K562 (cell line): Measurements from ENCODE around the gene ARL13B. TPM values are rescaled to one million over a fixed set of nuclear protein-coding genes. Genes with fewer than 3 reads are reported as not detected.

Experiments used
- ATAC-seq: fragments of 200-7000 bp; cut with Tn5 transposase; 3 replicates; pipeline ENCODE4 v1.9.1; 2020; ENCODE audit warnings: moderate library complexity
- BruUV-seq: library from RNA; stranded (reverse); fragments of 400-500 nt; replicated peaks from 2 replicates; lab custom pipeline; 2021; lab: Mats Ljungman, UMichigan
- CTCF ChIA-PET: fragments of 300-600 bp; formaldehyde crosslinking; extraction: SDS; loops from one replicate; lab custom pipeline; 2021; ENCODE audit warnings: low intra/inter-chr PET ratio; lab: Yijun Ruan, JAX
- POLR2A ChIA-PET: fragments of 300-600, 350-650 bp; sonication (Branson Sonifier 250); formaldehyde crosslinking; extraction: SDS; loops from one replicate; lab custom pipeline; 2021; ENCODE audit warnings: antibody characterized with exemption, inconsistent platforms; lab: Yijun Ruan, JAX
- DNase-seq, 4 experiments: peaks; one replicate each; pipeline versions ENCODE4 v3.0.0 to v3.0.0-alpha.2; 2011 to 2018; ENCODE audit warnings: low spot score in 3 of 4, mixed read lengths in 3 of 4; ENCODE audit errors: extremely low read depth in 1 of 4
- FAIRE-seq: peaks from 2 replicates; lab custom pipeline; 2011; peaks lifted over from hg19 to GRCh38; lab: Jason Lieb, UNC
- H2AFZ ChIP-seq: 2 replicates; pipeline ENCODE4 v1.6.0; 2011; ENCODE audit warnings: low read depth, low read length, control low read depth, inconsistent platforms
- H3K27ac ChIP-seq: fragments of 200-600 bp; 3 replicates; pipeline ENCODE4 v1.8.0; 2011; ENCODE audit warnings: low read depth, mild to moderate bottlenecking, control low read depth, inconsistent platforms, low read length, moderate library complexity, mixed read lengths; ENCODE audit errors: extremely low read depth
- H3K27me3 ChIP-seq, 2 experiments: fragments of 300-600 bp in 1 of 2; 2 replicates in 1 of 2; 3 replicates in 1 of 2; pipeline versions ENCODE4 v1.6.0 to v1.8.0; 2011; ENCODE audit warnings: inconsistent platforms in 2 of 2, low read length in 2 of 2, mild to moderate bottlenecking in 1 of 2, mixed read lengths in 1 of 2, moderate library complexity in 1 of 2; ENCODE audit not compliant: control insufficient read depth in 2 of 2, insufficient read depth in 2 of 2
- H3K36me3 ChIP-seq: fragments of 300-600 bp; 3 replicates; pipeline ENCODE4 v1.8.0; 2011; ENCODE audit warnings: mild to moderate bottlenecking, low read length, inconsistent platforms; ENCODE audit not compliant: control insufficient read depth, insufficient read depth
- H3K4me1 ChIP-seq, 2 experiments: fragments of 200-600 bp in 1 of 2; replicated peaks in 1 of 2; 2 replicates in 1 of 2; 3 replicates in 1 of 2; pipeline versions ENCODE4 v1.5.1 to v1.8.0; 2011; ENCODE audit warnings: inconsistent platforms in 2 of 2, low read length in 2 of 2, mild to moderate bottlenecking in 1 of 2, mixed read lengths in 1 of 2, moderate library complexity in 1 of 2; ENCODE audit not compliant: control insufficient read depth in 2 of 2, insufficient read depth in 2 of 2
- H3K4me2 ChIP-seq: 2 replicates; pipeline ENCODE4 v1.6.1; 2011; ENCODE audit warnings: low read length, control low read depth, inconsistent platforms, mixed read lengths; ENCODE audit not compliant: insufficient read depth
- H3K4me3 ChIP-seq: fragments of 200-600 bp; sonication (generic), shearing (Covaris generic); 2 replicates; pipeline ENCODE4 v1.5.1; 2016; ENCODE audit warnings: control low read depth, inconsistent platforms
- H3K79me2 ChIP-seq: fragments of 200-600 bp; 3 replicates; pipeline ENCODE4 v1.8.0; 2011; ENCODE audit warnings: low read length, inconsistent platforms; ENCODE audit not compliant: control insufficient read depth, insufficient read depth
- H3K9ac ChIP-seq, 2 experiments: 2 replicates each; pipeline versions ENCODE4 v1.6.0 to v1.6.1; 2011; ENCODE audit warnings: low read depth in 2 of 2, low read length in 2 of 2, control low read depth in 1 of 2, inconsistent platforms in 1 of 2, mild to moderate bottlenecking in 1 of 2, mixed read lengths in 1 of 2; ENCODE audit not compliant: insufficient read depth in 1 of 2
- H3K9me1 ChIP-seq: one replicate; pipeline ENCODE4 v1.6.0; 2011; ENCODE audit warnings: inconsistent platforms, mild to moderate bottlenecking, low read length, moderate library complexity; ENCODE audit not compliant: control insufficient read depth, insufficient read depth
- H3K9me3 ChIP-seq: replicated peaks from 2 replicates; pipeline ENCODE4 v1.5.1; 2011; ENCODE audit warnings: low read depth, low read length, inconsistent platforms; ENCODE audit not compliant: control insufficient read depth, insufficient read depth
- H4K20me1 ChIP-seq: replicated peaks from 2 replicates; pipeline ENCODE4 v1.6.1; 2011; ENCODE audit warnings: low read length, inconsistent platforms, mixed read lengths; ENCODE audit not compliant: control insufficient read depth, insufficient read depth
- DDX20 ChIP-seq: fragments of 450-650 bp; IDR thresholded peaks from 2 replicates; pipeline ENCODE4 v1.6.1; 2016; ENCODE audit warnings: missing genetic modification characterization, low read depth, mild to moderate bottlenecking, missing compliant biosample characterization, moderate library complexity
- KDM1A ChIP-seq, 2 experiments: fragments of 450-650 bp; IDR thresholded peaks; 2 replicates each; pipeline ENCODE4 v1.6.1; 2016; ENCODE audit warnings: mild to moderate bottlenecking in 2 of 2
- LCOR ChIP-seq: sonication (generic); formaldehyde crosslinking; IDR thresholded peaks from 2 replicates; pipeline ENCODE4 v1.8.0; 2022; ENCODE audit warnings: mild to moderate bottlenecking, missing genetic modification reagents
- MLLT1 ChIP-seq, 2 experiments: fragments of 450-650 bp; IDR thresholded peaks; 2 replicates each; pipeline ENCODE4 v1.6.1; 2016
- WHSC1 ChIP-seq: IDR thresholded peaks from one replicate; pipeline ENCODE4 v1.6.1; 2012; ENCODE audit warnings: low read length, control low read depth, inconsistent platforms
- ZNF212 ChIP-seq: fragments of 450-650 bp; formaldehyde crosslinking; IDR thresholded peaks from 2 replicates; pipeline ENCODE4 v1.4.0; 2020; ENCODE audit warnings: mild to moderate bottlenecking
- ZNF507 ChIP-seq: conservative IDR thresholded peaks from 2 replicates; pipeline ENCODE4 v1.6.1; 2017; ENCODE audit warnings: missing genetic modification characterization, missing compliant biosample characterization
- ZNF717 ChIP-seq: fragments of 250-450 bp; sonication (Bioruptor Pico); IDR thresholded peaks from 2 replicates; pipeline ENCODE4 v1.5.0; 2021
- WGBS: fragments of 100-300 bp; shearing (Covaris generic); methylation state at CpG from one replicate; pipeline ENCODE4 v1.1.6; 2016; ENCODE audit warnings: low coverage, mixed read lengths; ENCODE audit not compliant: insufficient coverage; ENCODE audit errors: missing lambda C conversion rate; 5-methylcytosine and 5-hydroxymethylcytosine counted together
- in situ Hi-C: fragments of 300-500 bp; cut with MboI; formaldehyde crosslinking; loops from 4 replicates; pipeline ENCODE4 v1.15.0; 2018; ENCODE audit warnings: inconsistent platforms, mixed read lengths
- intact Hi-C: fragments of 100-400 bp; cut with micrococcal nuclease; formaldehyde crosslinking; loops from 2 replicates; pipeline ENCODE4 v1.14.2; 2022
- polyA plus RNA-seq, 8 experiments: library from polyadenylated mRNA; depleted of rRNA in 4 of 8; stranded (reverse) in 5 of 8; unstranded in 3 of 8; fragments of >200 nt; fragmentation: Nextera tagmentation in 2 of 8; fragmentation: Illumina TruSeq in 1 of 8; extraction: Ambion mirVana in 2 of 8; extraction: Trizol in 1 of 8; gene quantifications; 2 replicates each; pipeline versions ENCODE4 v1.2.1 to v1.2.3, GENCODE V29; 2011 to 2014; ENCODE audit warnings: inconsistent platforms in 1 of 8, missing spikeins in 1 of 8
- total RNA-seq, 7 experiments: library from RNA; depleted of rRNA in 6 of 7; stranded (reverse); fragments of >200 nt in 6 of 7; fragmentation: Illumina TruSeq in 2 of 7; extraction: Trizol in 2 of 7; gene quantifications; 2 replicates each; pipeline versions ENCODE4 v1.2.1 to v1.2.3, GENCODE V29; 2011 to 2021; ENCODE audit warnings: low replicate concordance in 1 of 7

ARL13B gene
- total and polyA plus RNA-seq, 9 of the 15 experiments (the other 6 are each of a cell fraction or from before 2014, with no cell fraction given) = 4.1 to 16.9 (median 12.2) TPM

GRCh38 chr3:94061297-94061696 is 81.3 kb downstream of the ARL13B start:
- no TSS peak for BruUV-seq
- Histone ChIP-seq H3K9me1 (no peaks in the 10 kb centered on the region), H3K4me3 (no peak overlapping the region), H3K27me3 (no peaks in the 10 kb centered on the region), H3K36me3 (peaks cover 4% of the 10 kb centered on the region; the same call in 1 of the 3 replicates), H2AFZ (no peak overlapping the region), H3K79me2 (peaks cover 29% of the 10 kb centered on the region), H3K9me3 (no peaks in the 10 kb centered on the region), H3K4me1 (peaks cover 5% of the 10 kb centered on the region in 2 experiments; a peak in 2 of 5 replicates), H3K9ac (no peak overlapping the region), H4K20me1 (no peaks in the 10 kb centered on the region), H3K4me2 (no peak overlapping the region), H3K27ac (no peak overlapping the region)
- in situ Hi-C loops (no loop called here), intact Hi-C loops (loop anchor here (10.0 kb wide), 1 partner anchor 196 kb away; no protein-coding TSS in a partner anchor)
- ChIA-PET CTCF (no interaction called here), POLR2A (no interaction called here)
- no peak for TF ChIP-seq DDX20 (tag)
- no peak for TF ChIP-seq ZNF212
- TF ChIP-seq KDM1A (IDR thresholded peaks at IDR 0.05) = no peak
- TF ChIP-seq MLLT1 (IDR thresholded peaks at IDR 0.05) = 0 out of 4 replicates have a peak, but pooled peaks of 1 of the 2 experiments have one; percentile 23
- TF ChIP-seq ZNF717 (CRISPR knock-in tag) = no peak
- TF ChIP-seq WHSC1 = no peak
- TF ChIP-seq ZNF507 = no peak
- no peak for TF ChIP-seq LCOR (CRISPR knock-in tag)
- ATAC-seq (no peak), DNase-seq (no peak), FAIRE-seq (no peak)
- 90% methylated on average over 11 of the region's 13 CpGs for WGBS
